Measurements from ENCODE around the gene CLCN3. TPM values are rescaled to one million over a fixed set of nuclear protein-coding genes. Genes with fewer than 3 reads are reported as not detected.

The CLCN3 gene
- total and polyA plus RNA-seq, 2 of the 13 experiments (the other 11 are each of a cell fraction or from before 2014, with no cell fraction given), result 13.6 to 23.7 TPM

- TF ChIP-seq HHEX (CRISPR knock-in tag; IDR thresholded peaks at IDR 0.05), result no peak
- no peak for TF ChIP-seq MTERF4 (CRISPR knock-in tag; IDR thresholded peaks at IDR 0.05)
- no peak for TF ChIP-seq ZBTB49 (CRISPR knock-in tag; IDR thresholded peaks at IDR 0.05; ENCODE audit: borderline replicate concordance)
- TF ChIP-seq ZNF749 (CRISPR knock-in tag; IDR thresholded peaks at IDR 0.05; ENCODE audit: borderline replicate concordance), result no peak
- no peak for TF ChIP-seq KDM4B (CRISPR knock-in tag; IDR thresholded peaks at IDR 0.05)
- no peak for TF ChIP-seq SALL2 (CRISPR knock-in tag; IDR thresholded peaks at IDR 0.05)
- TF ChIP-seq UBTF (CRISPR knock-in tag; IDR thresholded peaks at IDR 0.05), result no peak
- TF ChIP-seq NFATC3 (CRISPR knock-in tag; IDR thresholded peaks at IDR 0.05), result no peak
These were observed 37.7 kb upstream of the CLCN3 start (continued) for GRCh38 chr4:169582706-169583105.

Measured in HepG2 (cell line).